ENCODE measurements around the gene EPHA6. TPM values are rescaled to one million over a fixed set of nuclear protein-coding genes. Genes with fewer than 3 reads are reported as not detected.

The EPHA6 gene
- total RNA-seq, 2 donors from 2014 or later: 0.52 to 2.0 TPM

DNA sequence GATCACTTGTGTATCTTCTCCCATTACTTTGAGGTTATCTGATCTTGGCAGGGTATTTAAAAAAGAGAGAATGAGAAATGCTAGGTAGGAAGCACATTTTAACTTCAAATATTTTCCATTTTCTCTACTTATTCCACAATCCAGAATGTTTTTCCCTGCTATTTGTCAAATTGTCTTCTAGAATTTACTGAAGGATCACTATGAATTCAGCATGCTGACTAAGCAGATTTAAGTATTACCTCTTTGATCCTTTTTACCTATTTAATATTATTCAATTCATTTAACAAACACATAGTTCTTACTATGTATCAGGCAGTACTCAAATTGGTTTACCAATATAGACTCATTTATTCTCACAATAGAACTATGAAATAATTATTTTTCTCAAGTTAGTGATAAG is 486.7 kb downstream of the EPHA6 start:
- intact Hi-C loops (cut with DNase I): no loop called here
- Histone ChIP-seq H3K4me3 (no peak overlapping the region), H3K27me3 (no peaks in the 10 kb centered on the region), H3K9me3 (peaks cover 0 to 5% (median 0%) of the 10 kb centered on the region in 3 donors), H3K27ac (no peak overlapping the region), H3K36me3 (replicated peaks in 1 of 2; ENCODE audit: insufficient read depth in 1 of 2, low read depth in 2 of 2) (no peaks in the 10 kb centered on the region), H3K4me1 (no peaks in the 10 kb centered on the region)
- DNase-seq (no peak), ATAC-seq (no peak)
- TF ChIP-seq, protein P1, sequence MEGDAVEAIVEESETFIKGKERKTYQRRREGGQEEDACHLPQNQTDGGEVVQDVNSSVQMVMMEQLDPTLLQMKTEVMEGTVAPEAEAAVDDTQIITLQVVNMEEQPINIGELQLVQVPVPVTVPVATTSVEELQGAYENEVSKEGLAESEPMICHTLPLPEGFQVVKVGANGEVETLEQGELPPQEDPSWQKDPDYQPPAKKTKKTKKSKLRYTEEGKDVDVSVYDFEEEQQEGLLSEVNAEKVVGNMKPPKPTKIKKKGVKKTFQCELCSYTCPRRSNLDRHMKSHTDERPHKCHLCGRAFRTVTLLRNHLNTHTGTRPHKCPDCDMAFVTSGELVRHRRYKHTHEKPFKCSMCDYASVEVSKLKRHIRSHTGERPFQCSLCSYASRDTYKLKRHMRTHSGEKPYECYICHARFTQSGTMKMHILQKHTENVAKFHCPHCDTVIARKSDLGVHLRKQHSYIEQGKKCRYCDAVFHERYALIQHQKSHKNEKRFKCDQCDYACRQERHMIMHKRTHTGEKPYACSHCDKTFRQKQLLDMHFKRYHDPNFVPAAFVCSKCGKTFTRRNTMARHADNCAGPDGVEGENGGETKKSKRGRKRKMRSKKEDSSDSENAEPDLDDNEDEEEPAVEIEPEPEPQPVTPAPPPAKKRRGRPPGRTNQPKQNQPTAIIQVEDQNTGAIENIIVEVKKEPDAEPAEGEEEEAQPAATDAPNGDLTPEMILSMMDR (IDR thresholded peaks at IDR 0.05): no peak
- TF ChIP-seq POLR2A (IDR thresholded peaks at IDR 0.05): no peak

DNA sequence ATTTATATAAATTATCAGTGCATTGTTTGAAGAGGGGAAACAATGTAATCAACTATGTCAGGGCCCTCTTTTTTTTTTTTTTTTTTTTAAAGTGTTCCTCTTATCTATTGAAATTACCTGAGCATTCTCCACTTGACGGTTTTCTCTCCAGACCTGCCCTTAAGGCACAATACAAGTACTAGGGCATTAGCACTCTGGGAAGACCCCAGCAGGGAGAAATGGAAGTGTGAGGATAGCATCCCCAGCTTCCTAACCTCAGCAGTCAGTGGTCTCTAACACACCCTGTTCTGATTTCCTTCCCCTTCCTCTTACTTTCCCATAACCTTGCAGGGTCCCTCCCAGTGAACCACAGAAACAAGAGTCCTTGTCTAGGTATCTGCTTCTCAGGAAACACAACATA is 491.8 kb downstream of the EPHA6 start:
- no peak overlapping the region for H3K27ac ChIP-seq
- no peaks in the 10 kb centered on the region for H3K36me3 ChIP-seq (replicated peaks in 1 of 2; ENCODE audit: insufficient read depth in 1 of 2, low read depth in 2 of 2)
- H3K4me1 ChIP-seq: no peaks in the 10 kb centered on the region
- no peak overlapping the region for H3K4me3 ChIP-seq
- H3K27me3 ChIP-seq: no peaks in the 10 kb centered on the region
- WGBS, 2 donors: 44 to 56% methylated on average over 1 of the region's 1 CpG
- ATAC-seq: no peak
- intact Hi-C loops (cut with DNase I): no loop called here
- no peak for TF ChIP-seq POLR2A (IDR thresholded peaks at IDR 0.05)
- TF ChIP-seq, protein P1 (IDR thresholded peaks at IDR 0.05): no peak
- no peak for DNase-seq
- no peaks in the 10 kb centered on the region for H3K9me3 ChIP-seq

DNA sequence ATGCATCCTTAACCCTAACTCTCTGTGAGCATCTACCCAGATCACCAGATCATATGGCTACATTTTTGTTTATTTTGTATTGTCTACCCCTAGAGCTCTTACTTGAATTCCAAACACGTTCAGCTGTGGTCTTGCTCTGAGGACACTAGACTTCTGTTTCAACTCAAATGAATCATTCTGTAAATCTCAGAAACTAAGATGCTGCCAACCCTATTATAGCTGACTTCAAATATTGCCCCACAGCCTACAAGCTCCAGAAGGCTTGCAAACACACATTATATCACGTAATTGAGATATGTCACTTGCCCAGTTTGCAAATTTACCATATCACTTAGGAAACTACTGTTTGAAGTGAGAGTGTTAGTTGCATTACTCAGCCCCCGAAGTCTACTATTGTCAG is 524.0 kb downstream of the EPHA6 start:
- no peaks in the 10 kb centered on the region for H3K27me3 ChIP-seq
- H3K4me1 ChIP-seq: no peaks in the 10 kb centered on the region
- DNase-seq (no peak), ATAC-seq (no peak)
- H3K4me3 ChIP-seq: no peak overlapping the region
- no peak for TF ChIP-seq POLR2A (IDR thresholded peaks at IDR 0.05)
- TF ChIP-seq, protein P1 (IDR thresholded peaks at IDR 0.05): no peak
- H3K27ac ChIP-seq: no peak overlapping the region
- H3K36me3 ChIP-seq (replicated peaks in 1 of 2; ENCODE audit: insufficient read depth in 1 of 2, low read depth in 2 of 2): no peaks in the 10 kb centered on the region
- no peaks in the 10 kb centered on the region for H3K9me3 ChIP-seq
- 63 to 68% methylated on average over 3 of the region's 3 CpGs for WGBS, 2 donors
- intact Hi-C loops (cut with DNase I): no loop called here

DNA sequence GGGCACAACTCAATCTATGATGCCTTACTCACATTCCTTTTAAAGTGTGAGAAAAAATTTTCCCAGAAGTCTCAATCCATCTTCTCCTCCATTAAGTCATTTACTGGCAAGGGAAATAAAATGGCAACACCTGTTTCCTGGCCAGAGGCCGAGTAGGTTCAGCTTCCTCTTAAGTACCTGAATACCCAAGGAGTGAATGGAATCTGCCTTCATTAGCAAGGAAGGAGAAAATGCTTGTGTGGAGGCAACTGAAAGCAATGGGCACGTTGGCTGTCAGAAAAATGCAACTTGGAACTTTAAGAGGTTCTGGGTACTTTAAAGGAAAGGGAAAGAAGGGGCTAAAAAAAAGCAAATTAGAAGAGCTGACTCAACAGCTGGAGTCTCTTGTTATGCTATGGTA is 526.5 kb downstream of the EPHA6 start:
- intact Hi-C loops (cut with DNase I): no loop called here
- Histone ChIP-seq H3K27me3 (no peaks in the 10 kb centered on the region), H3K4me3 (no peak overlapping the region), H3K9me3 (no peaks in the 10 kb centered on the region), H3K27ac (no peak overlapping the region), H3K36me3 (replicated peaks in 1 of 2; ENCODE audit: insufficient read depth in 1 of 2, low read depth in 2 of 2) (no peaks in the 10 kb centered on the region), H3K4me1 (no peaks in the 10 kb centered on the region)
- TF ChIP-seq POLR2A (IDR thresholded peaks at IDR 0.05): no peak
- TF ChIP-seq, protein P1 (IDR thresholded peaks at IDR 0.05): no peak
- DNase-seq (no peak), ATAC-seq (no peak)
- WGBS, 2 donors: 37 to 45% methylated on average over 2 of the region's 2 CpGs

DNA sequence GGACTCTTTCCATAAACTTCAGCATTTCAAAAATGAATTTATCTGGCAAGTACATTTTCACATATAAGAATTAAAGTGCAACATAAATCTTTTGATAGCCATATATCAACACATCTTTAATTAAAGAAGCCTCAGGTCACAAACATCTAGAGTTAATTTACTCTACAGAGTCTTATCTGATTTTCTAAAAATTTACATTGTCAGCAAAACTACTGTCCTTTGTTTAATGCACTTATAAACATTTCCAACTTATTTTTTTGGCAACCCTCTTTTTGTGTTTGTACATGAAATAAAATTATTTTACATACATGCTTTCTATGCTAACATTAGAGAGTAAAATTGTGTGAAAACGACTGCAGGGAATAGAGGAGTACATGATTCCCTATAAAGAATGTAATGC is 533.4 kb downstream of the EPHA6 start:
- Histone ChIP-seq H3K27me3 (no peaks in the 10 kb centered on the region), H3K36me3 (replicated peaks in 1 of 2; ENCODE audit: insufficient read depth in 1 of 2, low read depth in 2 of 2) (no peaks in the 10 kb centered on the region), H3K4me1 (no peaks in the 10 kb centered on the region), H3K9me3 (peaks cover 0 to 5% (median 0%) of the 10 kb centered on the region in 3 donors), H3K27ac (no peak overlapping the region), H3K4me3 (no peak overlapping the region)
- DNase-seq (no peak), ATAC-seq (no peak)
- WGBS, 2 donors: 22 to 28% methylated on average over 1 of the region's 1 CpG
- intact Hi-C loops (cut with DNase I): no loop called here
- no peak for TF ChIP-seq POLR2A (IDR thresholded peaks at IDR 0.05)
- TF ChIP-seq, protein P1 (IDR thresholded peaks at IDR 0.05): no peak
